MCF 10A (cell line): Measurements from ENCODE around the gene UNC13C. TPM values are rescaled to one million over a fixed set of nuclear protein-coding genes. Genes with fewer than 3 reads are reported as not detected.

ENCODE experiments used
- BruUV-seq: library from RNA; stranded (reverse); fragments of 400-500 nt; replicated peaks from 2 replicates; lab custom pipeline; 2021; lab: Mats Ljungman, UMichigan
- CTCF ChIA-PET: fragments of 300-600 bp; sonication (Branson Sonifier 250); formaldehyde crosslinking; extraction: SDS; loops from one replicate; lab custom pipeline; 2021; ENCODE audit warnings: antibody characterized with exemption, inconsistent platforms; lab: Yijun Ruan, JAX
- POLR2A ChIA-PET: fragments of 300-600, 350-650 bp; sonication (Branson Sonifier 250); formaldehyde crosslinking; extraction: SDS; loops from one replicate; lab custom pipeline; 2020; ENCODE audit warnings: antibody characterized with exemption, inconsistent platforms; lab: Yijun Ruan, JAX
- DNase-seq: peaks from one replicate; pipeline ENCODE4 v3.0.0-alpha.2; 2018; ENCODE audit not compliant: unreplicated experiment
- H3K27ac Mint-ChIP-seq: one replicate; pipeline ENCODE4 v1.8.0; 2022; ENCODE audit warnings: mild to moderate bottlenecking, low read depth, mixed read lengths; ENCODE audit not compliant: unreplicated experiment
- H3K27me3 Mint-ChIP-seq: one replicate; pipeline ENCODE4 v1.8.0; 2022; ENCODE audit warnings: mixed read lengths; ENCODE audit not compliant: insufficient read depth, unreplicated experiment
- H3K36me3 Mint-ChIP-seq: one replicate; pipeline ENCODE4 v1.8.0; 2022; ENCODE audit warnings: mild to moderate bottlenecking, moderate library complexity, mixed read lengths; ENCODE audit not compliant: insufficient read depth, unreplicated experiment
- H3K4me1 Mint-ChIP-seq: one replicate; pipeline ENCODE4 v1.8.0; 2022; ENCODE audit warnings: mixed read lengths; ENCODE audit not compliant: insufficient read depth, unreplicated experiment
- H3K4me3 Mint-ChIP-seq: one replicate; pipeline ENCODE4 v1.8.0; 2022; ENCODE audit warnings: mild to moderate bottlenecking, moderate library complexity, mixed read lengths; ENCODE audit not compliant: unreplicated experiment
- H3K9me3 Mint-ChIP-seq: one replicate; pipeline ENCODE4 v1.8.0; 2022; ENCODE audit warnings: mixed read lengths; ENCODE audit not compliant: unreplicated experiment
- intact Hi-C: fragments of 100-400 bp; cut with micrococcal nuclease; formaldehyde crosslinking; loops from 2 replicates; pipeline ENCODE4 v1.14.1; 2022
- total RNA-seq: library from RNA; stranded (reverse); gene quantifications from 2 replicates; pipeline ENCODE4 v1.2.3, GENCODE V29; 2022
- TF ChIP-seq, protein P1 (sequence below): fragments of 200-600 bp; IDR thresholded peaks from one replicate; pipeline ENCODE4 v1.8.0; 2022; ENCODE audit warnings: antibody characterized with exemption, mild to moderate bottlenecking; ENCODE audit not compliant: unreplicated experiment

Gene UNC13C
- total RNA-seq, 1 experiment from 2014 or later = not detected

DNA sequence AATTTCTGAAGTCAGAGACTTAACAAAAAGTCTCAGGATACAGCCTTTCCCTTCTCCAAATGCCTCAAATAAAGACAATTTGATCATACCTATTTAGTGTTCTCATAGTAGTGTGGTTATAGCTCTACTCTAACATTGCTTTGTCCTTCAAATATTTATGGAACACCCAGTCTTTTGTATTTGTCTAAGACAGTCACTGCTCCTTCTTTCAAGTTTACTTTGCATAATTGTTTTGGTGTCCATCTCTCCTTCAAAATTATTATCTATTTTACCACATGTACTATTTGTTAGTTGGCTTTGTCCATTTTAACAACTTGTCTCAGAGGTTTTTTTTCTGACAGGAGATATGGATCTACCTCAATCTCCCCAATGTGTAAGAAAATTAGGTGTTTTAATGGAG, 118.8 kb downstream of the UNC13C start:
- no peak for DNase-seq
- TF ChIP-seq, protein P1, sequence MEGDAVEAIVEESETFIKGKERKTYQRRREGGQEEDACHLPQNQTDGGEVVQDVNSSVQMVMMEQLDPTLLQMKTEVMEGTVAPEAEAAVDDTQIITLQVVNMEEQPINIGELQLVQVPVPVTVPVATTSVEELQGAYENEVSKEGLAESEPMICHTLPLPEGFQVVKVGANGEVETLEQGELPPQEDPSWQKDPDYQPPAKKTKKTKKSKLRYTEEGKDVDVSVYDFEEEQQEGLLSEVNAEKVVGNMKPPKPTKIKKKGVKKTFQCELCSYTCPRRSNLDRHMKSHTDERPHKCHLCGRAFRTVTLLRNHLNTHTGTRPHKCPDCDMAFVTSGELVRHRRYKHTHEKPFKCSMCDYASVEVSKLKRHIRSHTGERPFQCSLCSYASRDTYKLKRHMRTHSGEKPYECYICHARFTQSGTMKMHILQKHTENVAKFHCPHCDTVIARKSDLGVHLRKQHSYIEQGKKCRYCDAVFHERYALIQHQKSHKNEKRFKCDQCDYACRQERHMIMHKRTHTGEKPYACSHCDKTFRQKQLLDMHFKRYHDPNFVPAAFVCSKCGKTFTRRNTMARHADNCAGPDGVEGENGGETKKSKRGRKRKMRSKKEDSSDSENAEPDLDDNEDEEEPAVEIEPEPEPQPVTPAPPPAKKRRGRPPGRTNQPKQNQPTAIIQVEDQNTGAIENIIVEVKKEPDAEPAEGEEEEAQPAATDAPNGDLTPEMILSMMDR = no peak
- H3K9me3 Mint-ChIP-seq = no peaks in the 10 kb centered on the region
- POLR2A ChIA-PET = no interaction called here
- intact Hi-C loops = no loop called here
- H3K27me3 Mint-ChIP-seq = peaks cover 54% of the 10 kb centered on the region
- no TSS peak for BruUV-seq
- peaks cover 10% of the 10 kb centered on the region for H3K36me3 Mint-ChIP-seq
- CTCF ChIA-PET = interaction anchor here (0.7 to 1.5 kb wide), 3 partner anchors 13 to 1012 kb away, joined by 3 to 6 read pairs (median 4); no protein-coding TSS in a partner anchor
- H3K4me1 Mint-ChIP-seq = no peaks in the 10 kb centered on the region
- H3K27ac Mint-ChIP-seq = no peak overlapping the region
- no peak overlapping the region for H3K4me3 Mint-ChIP-seq

DNA sequence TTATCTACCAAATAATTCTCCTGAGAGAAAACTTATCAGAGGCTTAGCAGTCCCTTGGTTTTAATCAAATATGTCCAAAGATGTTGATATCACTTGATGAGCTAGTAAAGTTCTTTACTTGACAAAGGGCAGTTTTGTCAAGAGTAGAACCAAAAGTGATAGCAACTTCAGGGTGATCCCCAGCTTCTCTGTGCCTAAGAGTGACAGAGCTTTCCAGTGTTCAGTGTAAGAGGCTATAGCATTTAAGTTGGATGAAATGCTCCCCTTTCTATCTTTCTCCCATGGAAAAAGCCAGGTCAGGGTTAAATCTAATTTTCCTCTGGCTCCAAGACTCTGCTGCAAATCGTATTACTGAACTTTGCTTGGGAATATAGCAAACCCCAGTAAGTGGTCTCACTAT, 120.8 kb downstream of the UNC13C start:
- Mint-ChIP-seq H3K27me3 (peaks cover 49% of the 10 kb centered on the region), H3K4me1 (no peaks in the 10 kb centered on the region), H3K27ac (no peak overlapping the region), H3K4me3 (no peak overlapping the region), H3K36me3 (peaks cover 7% of the 10 kb centered on the region), H3K9me3 (no peaks in the 10 kb centered on the region)
- CTCF ChIA-PET = no interaction called here
- intact Hi-C loops = no loop called here
- DNase-seq = no peak
- TF ChIP-seq, protein P1 = no peak
- POLR2A ChIA-PET = interaction anchor here (1.3 kb wide), 1 partner anchor 184 kb away, joined by 3 read pairs; no protein-coding TSS in a partner anchor
- BruUV-seq = no TSS peak

DNA sequence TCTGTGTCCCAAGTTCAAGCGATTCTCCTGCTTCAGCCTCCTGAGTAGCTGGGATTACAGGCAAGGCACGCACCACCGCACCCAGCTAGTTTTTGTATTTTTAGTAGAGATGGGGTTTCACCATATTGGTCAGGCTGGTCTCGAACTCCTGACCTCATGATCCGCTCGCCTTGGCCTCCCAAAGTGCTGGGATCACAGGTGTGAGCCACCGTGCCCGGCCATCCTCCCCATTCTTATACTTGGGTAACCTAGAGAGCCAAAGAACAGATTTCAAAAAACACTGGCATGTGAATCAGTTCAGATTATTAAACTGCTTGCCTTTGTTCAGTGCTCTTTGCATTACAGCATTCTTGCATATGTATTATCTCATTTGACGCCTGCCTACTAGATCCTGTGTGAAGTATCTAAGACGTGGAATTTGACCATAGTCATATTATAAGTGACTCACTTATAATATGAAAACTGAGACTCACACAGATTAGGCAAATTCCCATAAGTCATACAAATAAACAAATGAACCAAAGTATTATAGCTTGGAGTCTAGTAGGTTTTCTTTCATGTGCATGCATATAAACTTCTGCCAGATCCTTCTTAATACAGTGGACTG, 123.5 kb downstream of the UNC13C start:
- intact Hi-C loops = no loop called here
- Mint-ChIP-seq H3K9me3 (no peaks in the 10 kb centered on the region), H3K27me3 (peaks cover 22% of the 10 kb centered on the region), H3K4me3 (no peak overlapping the region), H3K36me3 (peaks cover 6% of the 10 kb centered on the region), H3K27ac (no peak overlapping the region), H3K4me1 (no peaks in the 10 kb centered on the region)
- TF ChIP-seq, protein P1 = no peak
- ChIA-PET POLR2A (no interaction called here), CTCF (interaction anchor here (0.5 kb wide), 1 partner anchor 570 kb away, joined by 3 read pairs; no protein-coding TSS in a partner anchor)
- no peak for DNase-seq
- no TSS peak for BruUV-seq

DNA sequence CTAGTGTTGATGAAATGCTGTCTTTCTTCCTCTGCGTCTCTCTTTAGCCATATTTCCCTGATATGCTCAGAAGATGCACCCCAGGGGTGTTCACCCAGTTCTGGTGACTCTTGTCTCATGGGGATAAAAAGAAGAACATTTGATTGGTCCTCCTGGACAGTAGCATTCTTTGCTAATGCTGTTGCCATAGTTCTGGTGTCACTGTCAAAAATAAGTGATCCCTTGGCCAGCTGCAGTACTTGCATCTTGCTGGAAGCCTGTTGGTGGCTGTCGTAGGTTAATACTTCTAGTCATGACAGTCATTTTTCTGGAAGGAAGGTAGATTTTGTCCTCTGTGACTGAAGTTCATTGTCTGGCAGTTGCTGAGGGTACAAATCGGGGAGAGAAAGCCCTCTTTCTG, 124.5 kb downstream of the UNC13C start:
- Mint-ChIP-seq H3K4me3 (no peak overlapping the region), H3K27ac (no peak overlapping the region), H3K27me3 (peaks cover 14% of the 10 kb centered on the region), H3K4me1 (no peaks in the 10 kb centered on the region), H3K9me3 (no peaks in the 10 kb centered on the region), H3K36me3 (peaks cover 6% of the 10 kb centered on the region)
- intact Hi-C loops = no loop called here
- no TSS peak for BruUV-seq
- no peak for DNase-seq
- CTCF ChIA-PET = interaction anchor here (0.5 to 0.6 kb wide), 3 partner anchors 8 to 738 kb away, joined by 3 to 4 read pairs (median 4); no protein-coding TSS in a partner anchor
- POLR2A ChIA-PET = no interaction called here
- TF ChIP-seq, protein P1 = no peak
